IMR-90 (cell line): ENCODE measurements around the gene SLCO3A1. TPM values are rescaled to one million over a fixed set of nuclear protein-coding genes. Genes with fewer than 3 reads are reported as not detected.

Source experiments
- ATAC-seq: fragments of 200-7000 bp; cut with Tn5 transposase; 2 replicates; pipeline ENCODE4 v1.9.1; 2020; ENCODE audit warnings: low read depth, mild to moderate bottlenecking, moderate library complexity
- BruUV-seq: library from RNA; stranded (reverse); fragments of 400-500 nt; replicated peaks from 2 replicates; lab custom pipeline; 2021; lab: Mats Ljungman, UMichigan
- CTCF ChIA-PET: fragments of 300-600 bp; formaldehyde crosslinking; extraction: SDS; loops from one replicate; lab custom pipeline; 2021; ENCODE audit warnings: antibody characterized with exemption; lab: Yijun Ruan, JAX
- POLR2A ChIA-PET: fragments of 300-600 bp; sonication (Branson Sonifier 250); formaldehyde crosslinking; loops from one replicate; lab custom pipeline; 2022; ENCODE audit warnings: antibody characterized with exemption; ENCODE audit not compliant: unreplicated experiment; lab: Charles Lee
- DNase-seq: peaks from one replicate; pipeline ENCODE4 v3.0.0; 2013
- H2AFZ ChIP-seq: replicated peaks from 2 replicates; pipeline ENCODE3; 2013; ENCODE audit warnings: low read length, mild to moderate bottlenecking; ENCODE audit not compliant: poor library complexity
- H2AK5ac ChIP-seq: 2 replicates; pipeline ENCODE4 v1.6.1; 2013; ENCODE audit warnings: low read depth, low read length, inconsistent platforms
- H2AK9ac ChIP-seq: replicated peaks from 2 replicates; pipeline ENCODE3; 2013; ENCODE audit warnings: mild to moderate bottlenecking, low read depth, low read length, moderate library complexity; ENCODE audit not compliant: poor library complexity
- H2BK120ac ChIP-seq: 2 replicates; pipeline ENCODE4 v1.6.1; 2013; ENCODE audit warnings: low read depth, low read length, inconsistent platforms
- H2BK15ac ChIP-seq: 3 replicates; pipeline ENCODE4 v1.6.1; 2013; ENCODE audit warnings: low read depth, low read length, inconsistent platforms
- H2BK20ac ChIP-seq: 2 replicates; pipeline ENCODE4 v1.6.1; 2013; ENCODE audit warnings: low read depth, mild to moderate bottlenecking, inconsistent platforms, low read length, moderate library complexity
- H2BK5ac ChIP-seq: 2 replicates; pipeline ENCODE4 v1.6.1; 2013; ENCODE audit warnings: mild to moderate bottlenecking, low read depth, low read length, inconsistent platforms; ENCODE audit not compliant: poor library complexity, severe bottlenecking
- H3K14ac ChIP-seq: replicated peaks from 2 replicates; pipeline ENCODE4 v1.6.1; 2013; ENCODE audit warnings: low read depth, low read length, inconsistent platforms
- H3K18ac ChIP-seq: 2 replicates; pipeline ENCODE4 v1.6.1; 2013; ENCODE audit warnings: low read depth, low read length, control low read depth
- H3K23ac ChIP-seq: 2 replicates; pipeline ENCODE4 v1.6.1; 2013; ENCODE audit warnings: low read depth, low read length, inconsistent platforms
- H3K27ac ChIP-seq: 2 replicates; pipeline ENCODE4 v1.5.1; 2013; ENCODE audit warnings: mild to moderate bottlenecking, control low read depth, low read length; ENCODE audit not compliant: insufficient read depth
- H3K27me3 ChIP-seq: 2 replicates; pipeline ENCODE4 v1.6.1; 2013; ENCODE audit warnings: low read length; ENCODE audit not compliant: control insufficient read depth, insufficient read depth
- H3K36me3 ChIP-seq: 2 replicates; pipeline ENCODE4 v1.6.1; 2013; ENCODE audit warnings: low read length, mixed read lengths; ENCODE audit not compliant: control insufficient read depth, insufficient read depth
- H3K4ac ChIP-seq: 2 replicates; pipeline ENCODE4 v1.6.1; 2013; ENCODE audit warnings: low read depth, low read length, inconsistent platforms
- H3K4me1 ChIP-seq: 2 replicates; pipeline ENCODE4 v1.6.1; 2013; ENCODE audit warnings: low read length, mixed read lengths; ENCODE audit not compliant: control insufficient read depth, insufficient read depth
- H3K4me2 ChIP-seq: 2 replicates; pipeline ENCODE4 v1.6.1; 2013; ENCODE audit warnings: low read depth, mild to moderate bottlenecking, control low read depth, low read length, moderate library complexity
- H3K4me3 ChIP-seq: 2 replicates; pipeline ENCODE4 v1.5.1; 2013; ENCODE audit warnings: low read depth, mild to moderate bottlenecking, control low read depth, low read length, moderate library complexity; ENCODE audit not compliant: insufficient read depth
- H3K56ac ChIP-seq: 2 replicates; pipeline ENCODE4 v1.6.1; 2013; ENCODE audit warnings: low read length, inconsistent platforms; ENCODE audit not compliant: insufficient read depth; ENCODE audit errors: extremely low read depth
- H3K79me1 ChIP-seq, 2 experiments: 2 replicates each; pipeline ENCODE4 v1.6.1; 2013; ENCODE audit warnings: low read length in 2 of 2, inconsistent platforms in 1 of 2, low read depth in 1 of 2
- H3K9ac ChIP-seq: 2 replicates; pipeline ENCODE4 v1.6.1; 2013; ENCODE audit warnings: low read depth, low read length, control low read depth
- H3K9me1 ChIP-seq: 2 replicates; pipeline ENCODE4 v1.6.1; 2013; ENCODE audit warnings: low read length, inconsistent platforms; ENCODE audit not compliant: insufficient read depth
- H3K9me3 ChIP-seq: 2 replicates; pipeline ENCODE4 v1.6.1; 2013; ENCODE audit warnings: low read length; ENCODE audit not compliant: control insufficient read depth, insufficient read depth
- H4K20me1 ChIP-seq: 2 replicates; pipeline ENCODE4 v1.6.1; 2013; ENCODE audit warnings: low read length, inconsistent platforms; ENCODE audit not compliant: insufficient read depth
- H4K5ac ChIP-seq: 2 replicates; pipeline ENCODE4 v1.6.1; 2013; ENCODE audit warnings: mild to moderate bottlenecking, low read depth, low read length, control low read depth
- H4K8ac ChIP-seq, 2 experiments: 2 replicates each; pipeline ENCODE4 v1.6.1; 2013; ENCODE audit warnings: low read depth in 2 of 2, low read length in 2 of 2, control low read depth in 1 of 2, inconsistent platforms in 1 of 2
- H4K91ac ChIP-seq: 2 replicates; pipeline ENCODE4 v1.6.1; 2013; ENCODE audit warnings: low read depth, low read length, inconsistent platforms; ENCODE audit not compliant: insufficient read depth
- BHLHE40 ChIP-seq: fragments of 150-350 bp; IDR thresholded peaks from 2 replicates; pipeline ENCODE4 v1.6.1; 2016; ENCODE audit warnings: mild to moderate bottlenecking, low read depth, low read length
- CEBPB ChIP-seq: IDR thresholded peaks from 2 replicates; pipeline ENCODE4 v1.6.1; 2012; ENCODE audit warnings: low read depth, low read length, improper control_type of control experiment
- CHD1 ChIP-seq: IDR thresholded peaks from 2 replicates; pipeline ENCODE4 v1.6.1; 2012; ENCODE audit warnings: low read depth, low read length, improper control_type of control experiment
- CTCF ChIP-seq: conservative IDR thresholded peaks from 2 replicates; pipeline ENCODE4 v1.5.1; 2012; ENCODE audit warnings: mild to moderate bottlenecking, low read depth, low read length, improper control_type of control experiment
- ELK1 ChIP-seq: fragments of 150-350 bp; IDR thresholded peaks from 2 replicates; pipeline ENCODE4 v1.6.1; 2016; ENCODE audit warnings: low read depth, mild to moderate bottlenecking, low read length, moderate library complexity, borderline replicate concordance
- FOS ChIP-seq: fragments of 150-350 bp; IDR thresholded peaks from 2 replicates; pipeline ENCODE4 v1.6.1; 2016; ENCODE audit warnings: low read depth, low read length
- MAFK ChIP-seq: IDR thresholded peaks from 2 replicates; pipeline ENCODE4 v1.6.1; 2012; ENCODE audit warnings: low read depth, low read length, improper control_type of control experiment
- MAZ ChIP-seq: IDR thresholded peaks from 2 replicates; pipeline ENCODE4 v1.6.1; 2012; ENCODE audit warnings: low read depth, mild to moderate bottlenecking, low read length, improper control_type of control experiment, moderate library complexity, borderline replicate concordance
- MXI1 ChIP-seq: IDR thresholded peaks from 2 replicates; pipeline ENCODE4 v1.6.1; 2012; ENCODE audit warnings: low read depth, mild to moderate bottlenecking, low read length, moderate library complexity, borderline replicate concordance
- NFE2L2 ChIP-seq: fragments of 150-350 bp; IDR thresholded peaks from 2 replicates; pipeline ENCODE4 v1.6.1; 2016; ENCODE audit warnings: low read depth, mild to moderate bottlenecking, low read length
- POLR2A ChIP-seq: IDR thresholded peaks from 2 replicates; pipeline ENCODE4 v1.6.1; 2012; ENCODE audit warnings: mild to moderate bottlenecking, low read depth, low read length
- RAD21 ChIP-seq: IDR thresholded peaks from 2 replicates; pipeline ENCODE4 v1.6.1; 2012; ENCODE audit warnings: low read length, improper control_type of control experiment
- RCOR1 ChIP-seq: IDR thresholded peaks from 2 replicates; pipeline ENCODE4 v1.6.1; 2012; ENCODE audit warnings: mild to moderate bottlenecking, low read length, improper control_type of control experiment; ENCODE audit not compliant: insufficient replicate concordance
- RFX5 ChIP-seq: IDR thresholded peaks from 2 replicates; pipeline ENCODE4 v1.8.0; 2012; ENCODE audit warnings: low read depth, mild to moderate bottlenecking, low read length, moderate library complexity
- SMC3 ChIP-seq: fragments of 150-350 bp; IDR thresholded peaks from 2 replicates; pipeline ENCODE4 v1.6.1; 2016; ENCODE audit warnings: low read depth, mild to moderate bottlenecking, antibody characterized with exemption, low read length, moderate library complexity
- USF2 ChIP-seq: fragments of 150-350 bp; IDR thresholded peaks from 2 replicates; pipeline ENCODE4 v1.6.1; 2017; ENCODE audit warnings: mild to moderate bottlenecking, antibody characterized with exemption, low read length, low read depth
- WGBS, 2 experiments: methylation state at CpG; one replicate each; pipeline versions ENCODE4 v1.1.5 to v1.1.7; 2013; ENCODE audit warnings: missing lambda C conversion rate in 2 of 2; ENCODE audit not compliant: insufficient read length in 1 of 2; ENCODE audit errors: extremely low coverage in 2 of 2; 5-methylcytosine and 5-hydroxymethylcytosine counted together
- dilution Hi-C: fragments of 300-500 bp; cut with HindIII; formaldehyde crosslinking; loops from one replicate; pipeline ENCODE4 v1.14.3; 2018; ENCODE audit warnings: low sequenced_read_pairs; ENCODE audit not compliant: unreplicated experiment
- in situ Hi-C: fragments of 300-500 bp; cut with MboI; formaldehyde crosslinking; loops from 3 replicates; pipeline ENCODE4 v1.14.3; 2019; ENCODE audit warnings: low sequenced_read_pairs, inconsistent platforms, mixed read lengths
- intact Hi-C: fragments of 100-400 bp; cut with micrococcal nuclease; formaldehyde crosslinking; loops from 2 replicates; pipeline ENCODE4 v1.10.0; 2022
- polyA plus RNA-seq, 3 experiments: library from polyadenylated mRNA; depleted of rRNA; stranded (reverse); fragments of >200 nt; gene quantifications; 2 replicates each; pipeline ENCODE4 v1.2.3, GENCODE V29; 2012; ENCODE audit warnings: low replicate concordance in 1 of 3
- total RNA-seq: library from RNA; depleted of rRNA; stranded (reverse); fragments of >200 nt; gene quantifications from 2 replicates; pipeline ENCODE4 v1.2.3, GENCODE V29; 2012

SLCO3A1 gene
- total and polyA plus RNA-seq, 2 of the 4 experiments (the other 2 are of a cell fraction): 4.7 to 8.1 TPM

GRCh38 chr15:91890614-91891013, 37.1 kb downstream of the SLCO3A1 start:
- TF ChIP-seq RFX5: no peak
- TF ChIP-seq NFE2L2: no peak
- TF ChIP-seq CHD1: no peak
- no peak for TF ChIP-seq RAD21
- TF ChIP-seq MAZ: no peak
- no peak for TF ChIP-seq MAFK
- TF ChIP-seq CTCF: no peak
- TF ChIP-seq SMC3: no peak
- TF ChIP-seq CEBPB: no peak
- no peak for TF ChIP-seq FOS
- TF ChIP-seq BHLHE40: no peak
- TF ChIP-seq MXI1: no peak
- TF ChIP-seq ELK1: no peak
- no peak for TF ChIP-seq USF2
- no peak for TF ChIP-seq POLR2A
- no peak for TF ChIP-seq RCOR1
- BruUV-seq: no TSS peak
- in situ Hi-C loops (no loop called here), dilution Hi-C loops (no loop called here), intact Hi-C loops (no loop called here)
- no peak overlapping the region for H2BK20ac ChIP-seq
- H3K36me3 ChIP-seq: no peaks in the 10 kb centered on the region
- no peak overlapping the region for H2BK5ac ChIP-seq
- no peak overlapping the region for H2AK5ac ChIP-seq
- H3K18ac ChIP-seq: no peak overlapping the region
- H4K91ac ChIP-seq: no peak overlapping the region
- no peak overlapping the region for H3K9ac ChIP-seq
- ATAC-seq (peak; percentile 72), DNase-seq (peak; percentile 54)
- H2AFZ ChIP-seq: no peak overlapping the region
- no peak overlapping the region for H2BK15ac ChIP-seq
- no peak overlapping the region for H3K56ac ChIP-seq
- ChIA-PET POLR2A (no interaction called here), CTCF (interaction anchor here (0.6 kb wide), 1 partner anchor 46 kb away, joined by 3 read pairs; no protein-coding TSS in a partner anchor)
- H3K9me3 ChIP-seq: no peaks in the 10 kb centered on the region
- H4K8ac ChIP-seq: no peak overlapping the region
- H3K4ac ChIP-seq: no peak overlapping the region
- H3K4me3 ChIP-seq: no peak overlapping the region
- no peak overlapping the region for H2BK120ac ChIP-seq
- H3K27ac ChIP-seq: no peak overlapping the region
- no peak overlapping the region for H3K23ac ChIP-seq
- H4K20me1 ChIP-seq: no peaks in the 10 kb centered on the region
- no peaks in the 10 kb centered on the region for H3K4me1 ChIP-seq
- no CpG with 5 or more reads among the region's 2 CpGs for WGBS, 2 experiments
- H3K4me2 ChIP-seq: no peak overlapping the region
- H3K79me1 ChIP-seq: no peaks in the 10 kb centered on the region; a peak in 2 of 4 replicates
- H3K27me3 ChIP-seq: no peaks in the 10 kb centered on the region
- H3K14ac ChIP-seq: no peak overlapping the region
- H2AK9ac ChIP-seq: no peak overlapping the region
- no peaks in the 10 kb centered on the region for H3K9me1 ChIP-seq
- no peak overlapping the region for H4K5ac ChIP-seq
